PFSK-1 (cell line): ENCODE results near the gene TXLNB.

Source experiments
- FOXP2 ChIP-seq: optimal IDR thresholded peaks from 2 replicates; pipeline ENCODE3; 2011; ENCODE audit warnings: borderline replicate concordance, control low read depth, inconsistent platforms; ENCODE audit not compliant: insufficient read depth; ENCODE audit errors: extremely low read length, extremely low read depth
- POLR2AphosphoS5 ChIP-seq: IDR thresholded peaks from 2 replicates; pipeline ENCODE4 v1.6.1; 2012; ENCODE audit warnings: low read depth, mild to moderate bottlenecking, control low read depth, low read length, moderate library complexity
- SIN3A ChIP-seq: IDR thresholded peaks from 2 replicates; pipeline ENCODE4 v1.6.1; 2012; ENCODE audit warnings: mild to moderate bottlenecking, low read length, moderate library complexity, borderline replicate concordance; ENCODE audit not compliant: insufficient read depth
- TAF1 ChIP-seq: IDR thresholded peaks from 2 replicates; pipeline ENCODE4 v1.6.1; 2012; ENCODE audit warnings: low read length, control low read depth, borderline replicate concordance; ENCODE audit not compliant: insufficient read depth
- TF ChIP-seq, protein P1 (sequence below), 2 experiments: IDR thresholded peaks; 2 replicates each; pipeline versions ENCODE4 v1.6.1 to v1.8.0; 2011 to 2012; ENCODE audit warnings: low read depth in 2 of 2, low read length in 2 of 2, control low read depth in 1 of 2, inconsistent platforms in 1 of 2, mild to moderate bottlenecking in 1 of 2, moderate library complexity in 1 of 2; ENCODE audit not compliant: insufficient read depth in 1 of 2

Gene TXLNB

GRCh38 chr6:139270249-139270648 lies 21.5 kb downstream of the TXLNB start:
- TF ChIP-seq, protein P1, sequence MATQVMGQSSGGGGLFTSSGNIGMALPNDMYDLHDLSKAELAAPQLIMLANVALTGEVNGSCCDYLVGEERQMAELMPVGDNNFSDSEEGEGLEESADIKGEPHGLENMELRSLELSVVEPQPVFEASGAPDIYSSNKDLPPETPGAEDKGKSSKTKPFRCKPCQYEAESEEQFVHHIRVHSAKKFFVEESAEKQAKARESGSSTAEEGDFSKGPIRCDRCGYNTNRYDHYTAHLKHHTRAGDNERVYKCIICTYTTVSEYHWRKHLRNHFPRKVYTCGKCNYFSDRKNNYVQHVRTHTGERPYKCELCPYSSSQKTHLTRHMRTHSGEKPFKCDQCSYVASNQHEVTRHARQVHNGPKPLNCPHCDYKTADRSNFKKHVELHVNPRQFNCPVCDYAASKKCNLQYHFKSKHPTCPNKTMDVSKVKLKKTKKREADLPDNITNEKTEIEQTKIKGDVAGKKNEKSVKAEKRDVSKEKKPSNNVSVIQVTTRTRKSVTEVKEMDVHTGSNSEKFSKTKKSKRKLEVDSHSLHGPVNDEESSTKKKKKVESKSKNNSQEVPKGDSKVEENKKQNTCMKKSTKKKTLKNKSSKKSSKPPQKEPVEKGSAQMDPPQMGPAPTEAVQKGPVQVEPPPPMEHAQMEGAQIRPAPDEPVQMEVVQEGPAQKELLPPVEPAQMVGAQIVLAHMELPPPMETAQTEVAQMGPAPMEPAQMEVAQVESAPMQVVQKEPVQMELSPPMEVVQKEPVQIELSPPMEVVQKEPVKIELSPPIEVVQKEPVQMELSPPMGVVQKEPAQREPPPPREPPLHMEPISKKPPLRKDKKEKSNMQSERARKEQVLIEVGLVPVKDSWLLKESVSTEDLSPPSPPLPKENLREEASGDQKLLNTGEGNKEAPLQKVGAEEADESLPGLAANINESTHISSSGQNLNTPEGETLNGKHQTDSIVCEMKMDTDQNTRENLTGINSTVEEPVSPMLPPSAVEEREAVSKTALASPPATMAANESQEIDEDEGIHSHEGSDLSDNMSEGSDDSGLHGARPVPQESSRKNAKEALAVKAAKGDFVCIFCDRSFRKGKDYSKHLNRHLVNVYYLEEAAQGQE (IDR thresholded peaks at IDR 0.05; ENCODE audit: insufficient read depth in 1 of 2, low read depth in 2 of 2, low read length in 2 of 2) = no peak
- TF ChIP-seq POLR2AphosphoS5 = no peak
- TF ChIP-seq TAF1 = no peak
- no peak for TF ChIP-seq FOXP2
- no peak for TF ChIP-seq SIN3A

- TF ChIP-seq FOXP2 (no peak), POLR2AphosphoS5 (no peak), TAF1 (no peak), SIN3A (no peak)
- TF ChIP-seq, protein P1 (IDR thresholded peaks at IDR 0.05; ENCODE audit: insufficient read depth in 1 of 2, low read depth in 2 of 2, low read length in 2 of 2) = no peak
These were observed 26.1 kb downstream of the TXLNB start for GRCh38 chr6:139265512-139266190.

DNA sequence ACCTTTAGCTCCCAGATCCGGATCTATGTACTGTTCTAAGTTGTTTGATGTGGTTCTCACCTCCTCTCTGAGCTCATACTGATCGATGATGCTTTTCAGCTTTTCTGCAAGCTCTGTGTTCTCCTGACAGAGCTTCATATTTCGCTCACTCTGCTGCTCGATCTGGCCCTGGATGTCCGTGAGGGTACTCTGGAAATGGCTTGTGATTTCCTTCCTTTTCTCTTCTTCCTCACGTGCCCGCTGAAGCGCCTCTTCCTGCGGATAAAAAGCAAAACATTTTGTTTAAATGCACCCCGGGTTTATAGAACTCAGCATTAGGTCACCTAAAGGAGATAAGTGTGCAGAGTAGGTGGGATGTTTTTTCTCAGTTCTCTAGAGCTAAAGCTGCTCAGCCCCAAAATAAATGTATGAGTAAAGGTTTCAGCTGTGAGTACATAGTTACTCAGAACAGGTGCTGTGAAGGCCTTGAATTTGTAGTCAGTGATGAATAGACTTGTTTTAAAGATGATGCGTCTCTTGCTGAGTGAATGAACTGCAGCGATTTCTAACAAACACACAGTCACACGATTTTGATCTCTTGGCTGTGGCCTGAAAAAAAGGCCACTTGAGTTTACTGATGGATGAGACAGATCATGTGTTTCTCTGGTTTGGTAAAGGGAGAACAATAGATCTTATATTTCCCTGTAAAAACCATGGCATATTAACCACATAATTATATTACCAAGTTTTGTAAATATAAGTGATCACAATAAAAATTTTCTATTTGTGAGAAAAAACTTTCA lies 29.1 kb downstream of the TXLNB start:
- TF ChIP-seq POLR2AphosphoS5 (no peak), TAF1 (no peak), FOXP2 (no peak), SIN3A (no peak)
- TF ChIP-seq, protein P1 (IDR thresholded peaks at IDR 0.05; ENCODE audit: insufficient read depth in 1 of 2, low read depth in 2 of 2, low read length in 2 of 2) = no peak

DNA sequence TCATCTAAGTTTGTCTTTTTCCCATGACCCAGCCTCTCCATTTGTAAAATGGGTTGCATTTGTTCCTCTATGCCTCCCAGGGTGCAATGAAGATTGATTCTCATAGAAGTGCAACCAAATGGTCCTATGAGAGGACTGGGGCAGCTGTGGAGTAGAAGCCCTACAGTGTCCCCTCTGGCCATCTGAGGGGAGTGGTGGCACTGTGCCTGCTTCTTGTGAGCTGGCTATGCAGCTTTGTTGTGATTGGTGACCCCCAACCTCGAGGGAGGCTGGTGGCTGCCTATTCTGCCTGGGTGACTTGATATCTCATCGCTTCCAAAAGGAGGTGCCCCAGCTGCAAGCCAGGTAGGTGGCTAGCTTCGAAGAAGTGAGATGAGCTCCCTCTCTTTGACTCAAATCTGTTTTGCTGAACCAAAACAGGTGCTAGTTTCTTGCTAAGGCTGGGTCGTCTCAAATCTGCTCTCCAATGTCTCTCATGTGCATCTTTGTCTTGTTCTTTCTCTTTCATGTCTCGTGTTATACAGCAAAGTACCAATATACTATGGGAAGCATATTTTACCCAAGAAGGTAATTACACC lies 33.9 kb downstream of the TXLNB start:
- TF ChIP-seq FOXP2 = no peak
- TF ChIP-seq POLR2AphosphoS5 = no peak

- TF ChIP-seq SIN3A = no peak
- TF ChIP-seq, protein P1 (IDR thresholded peaks at IDR 0.05; ENCODE audit: insufficient read depth in 1 of 2, low read depth in 2 of 2, low read length in 2 of 2) = no peak
- TF ChIP-seq POLR2AphosphoS5 = no peak
- TF ChIP-seq TAF1 = no peak
- no peak for TF ChIP-seq FOXP2
These were observed 34.5 kb downstream of the TXLNB start for GRCh38 chr6:139257291-139257690.
